ENCODE results near the gene DGLUCY.

DGLUCY gene

GRCh38 chr14:91118511-91119068, 4.7 kb downstream of the DGLUCY start (continued):
- TF ChIP-seq REST (tag by site-specific recombination; IDR thresholded peaks at IDR 0.05) (no peak), ZNF335 (tag by site-specific recombination; conservative IDR thresholded peaks at IDR 0.05) (no peak), ZNF114 (tag by site-specific recombination; IDR thresholded peaks at IDR 0.05) (no peak), ZNF148 (tag by site-specific recombination; IDR thresholded peaks at IDR 0.05; ENCODE audit: borderline replicate concordance) (no peak), ZSCAN18 (tag by site-specific recombination; IDR thresholded peaks at IDR 0.05) (no peak), ZNF404 (tag by site-specific recombination; IDR thresholded peaks at IDR 0.05) (no peak), ZBTB7A (tag by site-specific recombination; IDR thresholded peaks at IDR 0.05; ENCODE audit: low read depth) (no peak), ZNF175 (tag by site-specific recombination; IDR thresholded peaks at IDR 0.05) (no peak), ZNF510 (tag by site-specific recombination; IDR thresholded peaks at IDR 0.05; ENCODE audit: insufficient replicate concordance) (no peak), WT1 (tag by site-specific recombination; IDR thresholded peaks at IDR 0.05) (no peak)

- TF ChIP-seq SP3 (tag by site-specific recombination; IDR thresholded peaks at IDR 0.05), result 0 out of 2 replicates have a peak, but pooled peaks have one; percentile 16
- peak; percentile 93 for TF ChIP-seq KLF1 (tag by site-specific recombination; IDR thresholded peaks at IDR 0.05)
- 0 out of 2 replicates have a peak, but pooled peaks have one; percentile 29 for TF ChIP-seq SP7 (tag by site-specific recombination; IDR thresholded peaks at IDR 0.05)
- TF ChIP-seq ZNF629 (tag by site-specific recombination; IDR thresholded peaks at IDR 0.05), result 0 out of 2 replicates have a peak, but pooled peaks have one; percentile 20
- TF ChIP-seq ZNF513 (tag by site-specific recombination; IDR thresholded peaks at IDR 0.05), result no peak
- no peak for TF ChIP-seq ZNF777 (tag by site-specific recombination; IDR thresholded peaks at IDR 0.05; ENCODE audit: borderline replicate concordance)
- TF ChIP-seq ZFP37 (tag by site-specific recombination; IDR thresholded peaks at IDR 0.05), result no peak
- peak; percentile 57 for TF ChIP-seq KLF17 (tag by site-specific recombination; IDR thresholded peaks at IDR 0.05)
- Histone ChIP-seq H3K4me3 (ENCODE audit: low read depth, low read length) (no peak overlapping the region), H3K9me3 (ENCODE audit: control insufficient read depth, insufficient read depth, low read depth, low read length) (no peaks in the 10 kb centered on the region), H3K36me3 (ENCODE audit: control insufficient read depth in 2 of 2, insufficient read depth in 1 of 2, low read length in 2 of 2) (no peaks in the 10 kb centered on the region; a peak in 1 of 3 replicates), H3K27ac (ENCODE audit: extremely low read depth, low read depth, low read length) (no peak overlapping the region), H3K4me1 (ENCODE audit: control insufficient read depth, insufficient read depth, low read length) (peaks cover 11% of the 10 kb centered on the region)
- ChIA-PET CTCF (interaction anchor here (1.0 to 1.2 kb wide), 2 partner anchors 54 to 57 kb away, joined by 4 read pairs; no protein-coding TSS in a partner anchor), POLR2A (no interaction called here)
Observed at GRCh38 chr14:91119556-91120311, 5.9 kb downstream of the DGLUCY start.
